ENCODE data around the gene TSR3. TPM values are rescaled to one million over a fixed set of nuclear protein-coding genes. Genes with fewer than 3 reads are reported as not detected.

Gene TSR3
- total RNA-seq = 60.6 TPM

DNA sequence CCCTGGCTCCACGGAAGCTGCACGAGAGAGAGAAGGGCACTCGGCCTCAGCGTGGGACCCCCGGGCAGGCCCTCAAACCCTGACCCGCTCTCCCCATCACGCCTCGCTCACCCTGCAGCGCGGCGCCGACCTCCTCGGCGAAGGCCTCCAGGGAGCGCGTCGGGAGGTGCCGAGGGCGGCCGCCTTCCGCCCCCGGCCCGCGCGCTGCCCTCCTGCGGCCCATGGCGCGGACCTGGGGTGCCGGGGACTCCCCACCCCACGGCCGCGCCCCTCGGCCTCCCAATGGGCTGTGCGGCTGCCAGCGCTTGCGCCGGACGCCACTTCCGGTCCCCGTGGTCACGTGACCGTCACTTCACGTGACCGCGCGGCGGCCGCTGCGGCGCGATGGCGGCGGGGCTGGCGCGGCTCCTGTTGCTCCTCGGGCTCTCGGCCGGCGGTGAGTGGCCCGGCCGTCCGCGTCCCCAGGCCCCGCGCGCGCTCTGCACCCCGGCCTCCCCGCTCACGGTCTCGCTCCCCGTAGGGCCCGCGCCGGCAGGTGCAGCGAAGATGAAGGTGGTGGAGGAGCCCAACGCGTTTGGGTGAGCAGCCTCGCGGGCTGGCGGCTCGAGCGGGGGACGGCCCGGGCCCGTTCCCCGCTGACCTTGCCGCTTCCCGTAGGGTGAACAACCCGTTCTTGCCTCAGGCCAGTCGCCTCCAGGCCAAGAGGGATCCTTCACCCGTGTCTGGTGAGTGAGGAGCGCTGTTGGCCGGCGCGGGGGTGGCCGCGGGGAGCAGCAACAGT is at the start of gene TSR3, which contains the start of gene GNPTG:
Gene TSR3 (minus strand): TSS at position 297 of the 781 bp plus-strand sequence. CDS start 74 bp downstream, at position 223.
Gene GNPTG (plus strand): TSS at position 350 of the 781 bp plus-strand sequence. CDS start 35 bp downstream, at position 385.
- peaks cover 0 to 20% of the 10 kb centered on the region in 2 donors for H3K36me3 ChIP-seq
- no peaks in the 10 kb centered on the region for H3K27me3 ChIP-seq
- H3K9me3 ChIP-seq = no peaks in the 10 kb centered on the region
- H3K4me3 ChIP-seq = peak within 1 kb of the TSS; percentile 97 to 99
- peaks cover 35% of the 10 kb centered on the region for H3K4me1 ChIP-seq
- TF ChIP-seq POLR2AphosphoS5 (IDR thresholded peaks at IDR 0.05; ENCODE audit: insufficient read depth in 1 of 2, low read depth in 1 of 2) (peak in 1 of 2 donors; percentile 51), POLR2A (IDR thresholded peaks at IDR 0.05) (peak in 1 of 2 donors; percentile 46)
- TF ChIP-seq, protein P1, sequence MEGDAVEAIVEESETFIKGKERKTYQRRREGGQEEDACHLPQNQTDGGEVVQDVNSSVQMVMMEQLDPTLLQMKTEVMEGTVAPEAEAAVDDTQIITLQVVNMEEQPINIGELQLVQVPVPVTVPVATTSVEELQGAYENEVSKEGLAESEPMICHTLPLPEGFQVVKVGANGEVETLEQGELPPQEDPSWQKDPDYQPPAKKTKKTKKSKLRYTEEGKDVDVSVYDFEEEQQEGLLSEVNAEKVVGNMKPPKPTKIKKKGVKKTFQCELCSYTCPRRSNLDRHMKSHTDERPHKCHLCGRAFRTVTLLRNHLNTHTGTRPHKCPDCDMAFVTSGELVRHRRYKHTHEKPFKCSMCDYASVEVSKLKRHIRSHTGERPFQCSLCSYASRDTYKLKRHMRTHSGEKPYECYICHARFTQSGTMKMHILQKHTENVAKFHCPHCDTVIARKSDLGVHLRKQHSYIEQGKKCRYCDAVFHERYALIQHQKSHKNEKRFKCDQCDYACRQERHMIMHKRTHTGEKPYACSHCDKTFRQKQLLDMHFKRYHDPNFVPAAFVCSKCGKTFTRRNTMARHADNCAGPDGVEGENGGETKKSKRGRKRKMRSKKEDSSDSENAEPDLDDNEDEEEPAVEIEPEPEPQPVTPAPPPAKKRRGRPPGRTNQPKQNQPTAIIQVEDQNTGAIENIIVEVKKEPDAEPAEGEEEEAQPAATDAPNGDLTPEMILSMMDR (IDR thresholded peaks at IDR 0.05) = no peak
- H3K27ac ChIP-seq = peak within 1 kb of the TSS; percentile 71
- intact Hi-C loops (cut with DNase I) = no loop called here
- no peak for DNase-seq (ENCODE audit: extremely low spot score in 2 of 2)

DNA sequence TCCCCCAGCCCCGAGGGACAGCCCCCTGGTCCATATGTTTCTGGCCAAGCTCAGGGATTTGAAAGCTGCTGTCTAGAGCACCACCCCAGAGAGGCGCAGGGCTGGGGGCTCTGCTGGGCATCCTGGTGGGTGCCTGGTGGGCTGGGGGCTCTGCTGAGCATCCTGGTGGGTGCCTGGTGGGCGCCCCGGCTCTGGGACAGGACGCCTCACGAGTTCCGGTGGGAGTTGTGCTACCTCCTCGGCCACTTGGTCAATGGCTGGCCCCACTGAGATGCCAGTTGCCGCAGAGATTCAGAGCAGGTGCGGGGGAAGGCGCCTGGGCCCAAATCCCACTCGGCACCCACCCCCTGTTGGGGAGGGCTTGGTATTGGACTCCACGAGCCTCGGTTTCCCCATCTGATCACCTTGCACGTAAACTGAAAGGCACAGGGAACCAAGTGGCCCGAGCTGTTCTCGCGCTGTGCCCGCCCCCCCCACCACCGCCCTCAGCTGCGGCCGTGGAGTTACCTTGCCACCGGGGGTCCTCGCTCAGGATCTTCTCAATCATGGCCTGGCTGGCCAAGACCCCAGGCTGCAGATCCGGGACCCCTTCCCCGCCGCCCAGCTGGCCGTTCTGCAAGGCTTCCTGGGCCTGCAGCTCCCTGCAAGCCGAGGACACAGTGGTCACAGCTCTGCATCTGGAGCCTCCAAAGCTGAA is 49.5 kb upstream of the TSR3 start:
- no peaks in the 10 kb centered on the region for H3K27me3 ChIP-seq
- no peak overlapping the region for H3K4me3 ChIP-seq
- H3K9me3 ChIP-seq = no peaks in the 10 kb centered on the region
- H3K36me3 ChIP-seq = peaks cover 0 to 55% of the 10 kb centered on the region in 2 donors
- H3K4me1 ChIP-seq = no peaks in the 10 kb centered on the region
- intact Hi-C loops (cut with DNase I) = no loop called here
- TF ChIP-seq POLR2AphosphoS5 (IDR thresholded peaks at IDR 0.05; ENCODE audit: insufficient read depth in 1 of 2, low read depth in 1 of 2) (no peak), POLR2A (IDR thresholded peaks at IDR 0.05) (no peak)
- TF ChIP-seq, protein P1 (IDR thresholded peaks at IDR 0.05) = no peak
- H3K27ac ChIP-seq = no peak overlapping the region
- DNase-seq (ENCODE audit: extremely low spot score in 2 of 2) = no peak

DNA sequence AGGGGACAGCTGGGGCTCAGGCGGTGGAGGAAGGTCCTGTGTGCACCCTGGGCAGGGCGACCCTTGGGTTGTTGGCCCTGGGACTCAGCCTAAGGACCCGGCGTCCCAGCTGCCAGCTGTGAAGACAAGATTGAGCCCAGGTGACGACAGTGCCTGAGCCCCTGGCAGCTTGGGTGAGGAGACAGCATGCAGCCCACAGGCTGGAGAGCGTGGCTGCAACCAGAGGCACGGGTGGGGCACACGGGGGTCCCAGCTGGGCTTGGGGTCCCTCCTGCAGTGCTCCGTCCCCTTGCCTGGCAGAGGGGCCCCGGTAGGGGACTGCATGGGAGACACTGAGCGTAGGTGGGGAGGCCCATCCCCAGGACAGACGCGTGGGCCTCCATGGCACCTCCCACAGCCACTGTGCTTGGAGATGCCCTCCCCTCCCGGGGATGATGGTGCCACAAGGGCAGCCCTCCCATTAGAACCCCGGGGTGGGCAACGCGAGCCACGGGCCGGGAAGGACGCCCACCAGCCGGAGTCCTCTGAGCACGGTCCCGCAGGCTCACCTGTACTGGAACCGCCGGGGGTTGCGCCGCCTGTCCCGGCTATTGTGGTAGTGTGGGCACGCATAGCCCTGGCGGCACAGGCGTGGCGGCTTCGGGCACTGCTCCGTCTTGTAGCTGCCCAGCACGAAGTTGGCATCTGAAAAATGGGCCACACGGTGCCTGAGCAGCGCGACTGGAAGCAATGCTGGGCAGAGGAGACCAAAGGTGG is 47.3 kb upstream of the TSR3 start:
- Histone ChIP-seq H3K27ac (no peak overlapping the region), H3K4me3 (no peak overlapping the region), H3K36me3 (peaks cover 0 to 77% of the 10 kb centered on the region in 2 donors), H3K4me1 (no peaks in the 10 kb centered on the region), H3K9me3 (no peaks in the 10 kb centered on the region), H3K27me3 (no peaks in the 10 kb centered on the region)
- DNase-seq (ENCODE audit: extremely low spot score in 2 of 2) = no peak
- intact Hi-C loops (cut with DNase I) = no loop called here
- TF ChIP-seq POLR2AphosphoS5 (IDR thresholded peaks at IDR 0.05; ENCODE audit: insufficient read depth in 1 of 2, low read depth in 1 of 2) = no peak
- TF ChIP-seq, protein P1 (IDR thresholded peaks at IDR 0.05) = no peak
- no peak for TF ChIP-seq POLR2A (IDR thresholded peaks at IDR 0.05)

DNA sequence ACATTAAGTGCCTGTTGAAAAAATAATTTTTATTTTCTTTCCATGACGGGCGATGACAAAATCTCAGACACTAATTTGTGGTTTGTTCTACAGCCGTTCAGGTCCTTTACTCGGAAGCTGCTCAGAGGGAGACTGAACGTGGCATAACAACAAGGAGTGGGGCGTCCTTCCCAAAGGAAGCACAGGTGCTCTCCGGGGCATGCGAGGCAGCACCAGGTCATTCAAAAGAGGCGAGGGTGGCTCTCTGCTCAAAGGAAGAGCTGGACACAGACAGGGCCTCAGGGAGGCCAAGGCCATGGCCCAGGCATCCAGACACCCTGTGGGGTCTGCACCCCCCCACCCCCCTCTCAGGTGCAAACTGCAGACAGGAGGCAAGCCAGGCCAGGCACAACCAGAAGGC is 46.7 kb upstream of the TSR3 start:
- Histone ChIP-seq H3K27me3 (no peaks in the 10 kb centered on the region), H3K4me3 (no peak overlapping the region), H3K9me3 (no peaks in the 10 kb centered on the region), H3K36me3 (peaks cover 0 to 83% of the 10 kb centered on the region in 2 donors), H3K4me1 (no peaks in the 10 kb centered on the region), H3K27ac (no peak overlapping the region)
- no peak for TF ChIP-seq POLR2AphosphoS5 (IDR thresholded peaks at IDR 0.05; ENCODE audit: insufficient read depth in 1 of 2, low read depth in 1 of 2)
- no peak for TF ChIP-seq POLR2A (IDR thresholded peaks at IDR 0.05)
- TF ChIP-seq, protein P1 (IDR thresholded peaks at IDR 0.05) = no peak
- intact Hi-C loops (cut with DNase I) = no loop called here
- no peak for DNase-seq (ENCODE audit: extremely low spot score in 2 of 2)
